ENCODE results near the gene GLDC.

DNA sequence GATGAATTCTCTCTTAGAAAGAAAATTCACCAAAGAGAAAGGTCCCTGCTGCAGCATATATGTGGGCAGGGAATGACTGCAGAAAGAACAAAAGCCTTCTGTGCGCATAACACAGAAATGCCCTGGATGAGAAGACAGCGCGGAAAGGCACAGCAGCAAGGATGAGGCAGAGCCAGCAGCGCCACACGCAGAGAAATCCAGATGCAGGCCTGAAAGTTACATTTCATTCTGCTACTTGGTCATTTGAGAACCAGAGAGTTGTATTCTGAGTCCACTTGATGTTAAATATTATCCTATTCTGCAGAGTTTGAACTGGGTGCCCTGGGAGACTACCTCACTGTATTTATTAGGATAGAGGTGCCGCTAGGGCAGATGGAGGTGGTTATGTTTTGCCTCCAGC lies 68.5 kb downstream of the GLDC start:
- no peak for TF ChIP-seq CTCF (IDR thresholded peaks at IDR 0.05; ENCODE audit: insufficient read depth, low read depth, low read length)
- TF ChIP-seq EZH2 (IDR thresholded peaks at IDR 0.05; ENCODE audit: insufficient read depth, low read length), result no peak
